Astrocyte of the hippocampus (primary cell): Measurements from ENCODE around the gene XPC.
"Not testable (repeated sequence)": the region's sequence is repeated elsewhere in the genome, so short reads cannot be mapped to it uniquely, and the experiment has no call there.

Experiments
- DNase-seq: peaks from one replicate; pipeline ENCODE4 v3.0.0; 2011; ENCODE audit warnings: low read depth, low spot score

Gene XPC

DNA sequence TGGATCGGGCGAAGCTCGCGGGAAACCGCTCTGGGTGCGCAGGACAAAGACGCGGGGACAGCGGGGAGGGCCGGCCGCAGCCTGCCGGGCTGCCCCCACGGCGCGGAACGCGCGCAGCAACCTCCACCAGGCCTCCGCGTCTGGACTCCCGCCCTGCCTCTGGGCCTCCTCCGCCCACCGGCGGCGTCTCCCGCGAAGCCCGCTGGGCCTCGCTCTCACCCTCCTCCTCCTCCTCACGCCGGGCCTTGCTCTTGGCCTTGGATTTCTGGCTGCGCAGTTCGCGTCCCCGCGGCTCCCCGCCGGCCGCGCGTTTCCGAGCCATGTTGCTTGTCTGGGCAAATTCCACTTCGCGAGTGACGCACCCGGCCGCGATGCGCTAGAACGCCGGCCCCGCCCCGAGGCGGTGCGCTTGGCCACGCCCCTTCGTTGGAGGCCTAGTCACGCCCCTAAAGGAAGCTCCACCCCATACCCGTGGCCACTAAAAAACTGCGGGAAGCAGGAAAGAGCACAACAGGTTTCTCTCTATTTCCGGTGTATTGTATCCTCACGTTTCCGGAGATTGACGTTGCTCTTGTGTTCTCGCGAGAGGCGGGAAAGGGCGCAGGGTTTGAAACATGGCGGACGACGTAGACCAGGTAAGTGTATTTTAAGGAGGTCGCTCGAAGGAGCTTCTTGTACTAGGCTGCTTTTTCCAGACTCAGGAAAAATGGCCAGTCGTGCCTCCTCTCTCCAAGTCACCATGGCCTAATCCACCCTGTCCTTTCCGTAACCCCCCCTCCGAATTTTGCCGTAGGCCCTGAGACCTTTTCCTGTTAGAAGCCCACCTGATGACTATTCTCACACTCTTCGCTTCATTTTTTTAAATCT lies at the start of gene XPC, which contains the start of gene LSM3:
Gene XPC, minus strand, starts transcription at position 355 of the 867 bp plus-strand sequence. Its CDS starts 33 bp downstream, at position 322.
Gene LSM3, plus strand, starts transcription at position 571 of the 867 bp plus-strand sequence. Its CDS starts 44 bp downstream, at position 615.
- peak; percentile 99 for DNase-seq

DNA sequence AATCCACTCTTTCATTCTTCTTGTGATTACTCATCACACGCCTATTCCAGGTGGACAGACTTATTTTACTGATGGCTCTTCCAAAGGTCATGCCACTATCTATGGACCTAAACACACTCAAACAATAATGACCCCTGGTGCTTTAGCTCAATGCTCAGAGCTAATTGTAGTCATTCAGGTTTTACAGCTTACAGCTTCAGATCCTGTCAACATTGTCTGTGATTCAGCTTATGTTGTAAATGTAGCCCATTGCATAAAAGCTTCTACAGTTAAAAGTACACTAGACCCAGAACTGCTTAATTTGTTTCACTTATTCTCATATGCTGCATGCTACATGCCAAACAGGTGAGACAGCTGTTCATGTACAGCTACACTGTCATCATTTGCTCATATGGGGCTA lies 49.5 kb upstream of the XPC start:
- DNase-seq, result no peak

DNA sequence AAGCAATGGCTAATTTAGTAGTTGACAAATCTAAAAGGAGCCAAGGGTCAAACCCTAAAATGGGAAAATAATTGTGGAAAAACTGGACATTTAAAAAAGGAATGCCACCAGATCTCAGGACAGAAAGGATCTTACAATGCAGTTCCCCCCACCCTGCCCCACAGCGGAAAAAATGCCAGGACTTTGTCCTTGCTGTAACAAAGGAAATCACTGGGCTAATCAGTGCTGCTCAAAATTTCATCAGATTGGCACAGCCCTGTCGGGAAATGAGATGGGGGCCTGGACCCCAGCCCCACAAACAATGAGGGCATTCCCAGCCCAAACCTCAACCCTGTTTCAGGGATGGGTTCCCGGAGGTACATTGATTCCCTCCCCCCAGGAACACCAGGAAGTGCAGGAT lies 48.0 kb upstream of the XPC start:
- DNase-seq, result not testable (repeated sequence)

DNA sequence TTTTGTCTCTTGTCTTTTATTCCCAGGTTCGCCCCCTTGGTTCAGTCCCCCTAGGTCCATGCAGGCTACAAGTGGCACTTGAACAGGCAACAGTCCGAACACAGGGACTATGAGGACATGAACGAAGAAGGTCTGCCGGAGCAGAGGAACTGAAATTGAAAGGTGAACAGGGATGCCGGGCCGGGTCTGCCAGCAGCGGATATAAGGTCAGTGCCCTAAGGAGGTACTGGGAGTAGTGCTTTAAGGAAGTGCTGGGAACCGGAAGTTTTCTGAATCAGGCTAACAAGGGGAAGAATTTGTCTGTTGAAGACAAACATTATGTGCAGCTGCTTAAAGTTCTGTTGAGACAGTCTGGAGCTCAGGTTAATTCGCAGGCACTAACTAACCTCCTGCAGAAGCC lies 47.0 kb upstream of the XPC start:
- DNase-seq, result no peak

DNA sequence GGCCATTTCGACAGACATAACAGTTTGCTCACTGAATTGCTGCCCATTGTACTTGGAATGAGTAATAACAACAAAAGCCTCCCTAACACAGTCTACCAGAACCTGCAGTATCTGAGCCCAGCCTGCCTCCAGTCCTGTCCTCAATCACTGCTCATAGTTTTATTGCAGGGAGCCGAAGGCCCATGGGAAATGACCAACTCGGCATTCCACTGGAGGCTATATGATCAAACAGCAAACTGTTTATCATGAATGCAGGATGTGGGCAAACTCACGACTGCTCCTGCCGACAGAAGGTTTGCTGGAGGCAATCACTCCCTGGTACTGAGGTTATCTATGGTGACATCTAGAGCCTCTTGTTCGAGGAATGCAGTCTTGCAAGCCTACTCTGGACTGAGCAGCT lies 46.5 kb upstream of the XPC start:
- no peak for DNase-seq

DNA sequence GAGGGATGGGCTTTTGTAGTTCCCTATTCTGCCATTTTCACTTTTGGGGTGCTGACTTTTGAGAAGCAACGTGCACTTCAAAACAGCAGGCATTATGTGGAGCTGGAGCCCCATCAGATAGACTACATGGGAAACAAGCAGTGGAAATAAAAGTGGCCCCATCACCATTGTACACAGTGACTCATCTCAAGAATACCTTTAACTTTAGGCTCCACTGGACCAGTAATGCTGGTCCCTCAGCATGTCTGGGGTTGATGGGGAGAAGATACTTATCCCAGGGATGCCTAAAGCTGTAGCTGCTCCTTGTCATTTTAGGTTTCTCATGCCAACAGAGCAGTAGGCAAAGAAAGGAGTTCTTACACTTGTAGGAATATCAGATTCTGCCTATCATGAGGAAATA lies 45.2 kb upstream of the XPC start:
- no peak for DNase-seq

DNA sequence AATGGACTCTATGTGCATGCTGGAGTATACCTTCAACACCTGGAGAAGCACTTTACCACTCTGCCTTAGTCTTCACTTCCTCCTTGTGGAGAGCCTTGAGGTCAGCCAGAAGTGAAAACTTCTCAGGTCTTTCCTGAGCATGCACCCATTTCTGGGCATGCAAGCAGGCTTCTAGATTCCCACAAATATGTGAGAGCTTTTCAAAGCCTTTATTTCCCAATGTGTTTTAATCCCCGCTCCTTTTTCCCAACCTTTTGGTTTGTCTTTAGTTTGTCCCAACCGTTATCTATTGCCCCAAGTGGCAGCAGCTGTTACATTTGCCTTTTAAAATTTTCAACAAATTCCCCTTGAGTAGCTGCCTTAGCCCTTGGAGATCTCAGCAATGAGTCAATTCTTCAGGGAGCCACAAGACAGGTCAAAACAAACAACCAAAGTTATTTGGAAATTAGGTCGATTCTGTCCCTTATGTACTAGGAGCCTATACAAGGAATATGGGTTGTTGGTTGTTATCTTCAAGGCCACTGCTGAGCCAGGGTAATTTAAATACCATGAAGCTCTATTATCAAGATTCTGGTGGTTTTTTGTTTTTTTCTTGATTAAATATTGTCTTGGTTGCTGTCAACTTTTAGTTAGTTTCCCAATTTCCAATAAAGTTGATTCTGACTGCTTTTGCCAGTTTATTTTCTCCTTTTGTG lies 44.6 kb upstream of the XPC start:
- DNase-seq, result no peak

DNA sequence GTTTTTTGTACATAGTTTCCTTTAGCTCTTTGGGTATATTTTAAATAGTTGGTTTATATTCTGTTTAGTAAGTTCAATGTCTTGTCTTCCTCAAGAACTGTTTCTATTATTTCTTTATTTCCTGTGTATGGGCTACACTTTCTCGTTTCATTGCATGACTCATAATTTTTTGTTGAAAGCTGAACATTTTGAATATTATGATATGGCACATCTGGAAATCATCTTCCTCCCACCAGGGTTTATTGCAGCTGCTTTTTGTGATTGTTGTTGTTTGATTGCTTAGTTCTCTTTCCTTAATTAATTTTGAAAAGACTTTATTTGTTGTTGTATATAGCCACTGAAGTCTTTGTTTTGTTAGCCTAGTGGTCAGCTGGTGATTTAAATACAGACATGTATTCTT lies 44.1 kb upstream of the XPC start:
- DNase-seq, result no peak

DNA sequence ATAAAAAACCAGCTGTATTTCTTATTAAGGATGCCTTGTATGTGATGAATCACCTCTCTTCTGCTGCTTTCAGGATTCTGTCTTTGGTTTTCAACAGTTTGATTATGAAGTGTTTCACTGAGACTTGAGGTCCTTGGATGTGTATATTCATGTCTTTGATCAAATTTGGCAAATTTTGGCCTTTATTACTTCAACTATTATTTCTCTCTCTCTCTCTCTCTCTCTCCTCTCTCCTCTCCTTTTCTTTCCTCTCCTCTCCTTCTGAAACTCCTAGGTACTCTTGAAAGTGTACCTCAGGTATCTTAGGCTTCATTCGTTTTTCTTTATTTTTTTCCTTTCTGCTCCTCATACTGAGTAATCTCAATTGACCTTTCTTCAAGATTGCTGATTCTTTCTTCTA lies 43.5 kb upstream of the XPC start:
- DNase-seq, result no peak

DNA sequence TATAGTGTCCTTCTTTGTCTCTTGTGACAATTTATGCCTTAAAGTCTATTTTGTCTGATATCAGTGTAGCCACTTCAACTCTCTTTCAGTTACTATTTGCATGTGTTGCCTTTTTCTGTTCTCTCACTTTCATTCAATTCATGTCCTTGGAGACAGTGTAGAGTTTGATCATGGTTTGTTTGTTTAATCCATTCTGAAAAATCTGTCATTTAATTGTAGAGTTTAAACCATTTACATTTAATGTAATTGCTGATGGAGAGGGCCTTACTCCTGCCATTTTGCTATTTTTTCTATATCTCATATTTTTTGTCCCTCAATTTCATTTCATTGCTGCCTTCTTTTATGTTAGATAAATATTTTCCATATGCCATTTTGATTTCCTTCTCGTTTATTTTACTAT lies 42.5 kb upstream of the XPC start:
- no peak for DNase-seq

DNA sequence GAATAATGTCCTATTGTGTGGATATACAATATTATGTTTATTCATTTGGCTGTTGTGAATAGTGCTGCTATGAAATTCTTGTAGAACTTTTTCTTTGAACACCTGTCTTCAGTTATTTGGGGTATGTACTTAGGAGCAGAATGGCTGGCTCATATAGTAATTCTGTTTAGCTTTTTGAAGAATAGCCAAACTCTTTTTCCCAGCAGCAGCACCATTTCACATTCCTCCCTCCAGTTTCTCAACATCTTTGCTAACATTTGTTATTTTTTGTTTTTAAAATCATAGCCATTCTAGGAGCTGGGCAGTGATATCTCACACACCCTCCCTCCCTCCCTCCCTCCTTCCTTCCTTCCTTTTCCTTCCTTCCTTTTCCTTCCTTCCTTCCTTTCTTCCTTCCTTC lies 40.0 kb upstream of the XPC start:
- no peak for DNase-seq

DNA sequence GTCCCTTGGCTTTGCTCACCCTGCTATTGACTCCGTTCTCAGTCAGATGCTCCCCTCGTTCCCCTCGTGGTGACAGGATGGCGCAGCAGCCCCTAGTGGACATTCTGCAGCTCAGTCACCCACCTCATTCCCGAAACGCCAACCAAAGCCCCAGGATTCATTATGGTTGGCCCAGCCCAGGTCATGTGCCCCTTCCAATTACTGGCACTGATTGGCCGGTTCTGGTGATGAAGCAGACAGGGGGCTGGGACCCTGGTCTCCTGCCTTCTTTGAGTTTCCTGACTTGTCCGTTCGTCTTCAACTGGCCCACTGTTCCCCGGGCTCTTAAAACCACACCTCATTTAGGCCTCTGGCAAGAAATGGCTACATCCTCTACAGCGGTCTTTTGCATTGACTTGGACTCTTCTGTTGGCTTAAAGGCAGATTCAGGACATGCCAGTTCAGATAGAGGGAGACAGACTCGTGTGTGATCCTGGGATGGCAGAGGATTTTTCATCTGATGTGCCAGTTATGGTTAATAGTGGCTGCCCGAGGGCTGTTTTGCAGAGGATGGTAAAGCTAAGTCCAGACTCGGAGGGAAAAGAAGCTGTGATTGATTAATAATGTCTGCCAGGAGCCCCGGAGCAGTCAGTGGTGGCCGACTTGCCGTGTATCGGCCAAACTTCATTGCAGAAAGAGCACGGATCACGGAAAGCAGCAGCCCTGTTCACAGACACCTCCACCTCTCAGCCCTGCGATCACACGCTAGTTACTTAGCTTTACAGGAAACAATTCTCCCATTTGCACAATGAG lies 38.1 kb upstream of the XPC start:
- peak; percentile 82 for DNase-seq

DNA sequence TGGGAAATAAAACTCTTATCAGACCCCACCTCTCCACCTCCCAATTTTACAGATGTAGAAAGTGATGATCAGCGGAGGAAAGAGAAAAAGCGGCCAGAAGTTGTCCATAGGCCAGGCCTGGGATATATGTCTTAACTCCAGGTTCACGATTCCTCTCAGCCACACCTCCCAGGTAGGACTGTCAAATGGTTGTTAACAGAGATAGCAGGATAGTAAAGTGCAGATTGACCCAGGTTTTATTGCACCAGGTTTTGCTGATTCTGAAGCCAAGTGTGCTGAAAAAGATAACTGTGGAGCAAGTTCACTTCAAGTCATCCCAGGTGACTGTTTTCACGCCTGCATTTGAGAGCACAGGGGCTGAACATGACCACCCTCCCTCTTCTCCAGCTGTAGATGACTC lies 36.4 kb upstream of the XPC start:
- no peak for DNase-seq

DNA sequence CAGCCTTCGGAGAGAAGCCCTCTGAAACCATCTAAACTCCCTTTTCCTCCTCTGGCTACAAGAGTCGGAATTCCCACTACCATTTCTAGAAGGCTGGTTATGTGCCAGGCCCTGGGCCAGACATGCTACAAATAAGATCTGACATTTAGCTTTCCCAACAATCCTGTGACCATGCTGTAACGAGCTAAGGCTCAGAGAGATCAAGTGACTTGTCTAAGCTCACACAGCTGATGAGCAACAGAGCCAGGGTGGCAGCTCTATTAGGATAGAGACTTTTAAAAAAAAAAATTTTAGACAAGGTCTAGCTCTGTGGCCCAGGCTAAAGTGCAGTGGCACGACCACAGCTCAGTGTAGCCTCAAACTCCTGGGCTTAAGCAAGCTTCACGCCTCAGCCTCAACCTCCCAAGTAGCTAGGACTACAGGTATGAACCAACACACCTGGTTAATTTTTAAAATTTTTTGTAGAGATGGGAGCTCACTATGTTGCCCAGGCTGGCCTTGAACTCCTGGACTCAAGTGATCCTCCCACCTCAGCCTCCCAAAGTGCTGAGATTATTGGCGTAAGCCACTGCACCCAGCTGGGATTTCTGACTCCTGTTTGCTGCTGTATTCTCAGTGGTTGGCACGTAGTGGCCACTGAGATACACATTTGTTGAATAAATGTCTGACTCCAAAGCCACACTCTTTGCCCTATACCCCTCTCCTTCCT lies 34.8 kb upstream of the XPC start:
- no peak for DNase-seq

DNA sequence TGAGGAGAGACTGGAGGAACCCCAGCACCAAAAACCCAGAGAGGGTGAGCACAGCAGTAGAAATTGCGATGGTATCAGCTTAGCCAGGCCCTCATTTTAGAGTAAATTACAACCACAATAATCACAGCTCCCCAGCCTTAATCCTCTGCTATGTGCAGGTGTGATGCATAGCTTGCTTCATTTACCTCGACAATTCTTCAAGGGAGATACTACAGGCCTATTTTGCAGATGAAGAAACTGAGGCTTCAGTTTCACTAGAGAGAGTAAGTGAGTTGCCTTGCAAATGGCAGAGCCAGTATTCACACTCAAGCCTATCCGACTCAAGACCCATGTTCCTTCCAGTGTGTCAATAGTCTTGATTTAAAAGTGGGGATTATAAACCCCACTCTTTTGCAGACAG lies 33.6 kb upstream of the XPC start:
- no peak for DNase-seq

DNA sequence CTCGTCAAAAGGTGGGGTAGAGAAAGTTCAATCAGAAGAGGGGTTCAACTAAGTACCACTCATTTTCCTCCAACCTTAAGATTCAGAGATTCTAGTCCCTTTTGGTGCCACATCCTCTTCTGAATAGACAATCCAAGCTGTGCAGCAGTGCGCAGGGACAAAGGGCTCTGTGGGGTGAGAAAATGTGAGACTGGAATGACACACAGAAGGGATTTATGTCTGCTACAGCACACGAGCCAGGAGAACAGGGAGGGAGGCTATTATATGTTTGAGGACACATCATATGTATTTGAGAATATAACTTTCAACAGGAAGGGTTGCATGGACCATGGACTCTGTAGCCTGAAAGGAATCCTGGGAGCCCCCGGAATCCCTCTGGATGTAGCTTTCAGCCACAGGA lies 33.2 kb upstream of the XPC start:
- DNase-seq, result peak; percentile 21

DNA sequence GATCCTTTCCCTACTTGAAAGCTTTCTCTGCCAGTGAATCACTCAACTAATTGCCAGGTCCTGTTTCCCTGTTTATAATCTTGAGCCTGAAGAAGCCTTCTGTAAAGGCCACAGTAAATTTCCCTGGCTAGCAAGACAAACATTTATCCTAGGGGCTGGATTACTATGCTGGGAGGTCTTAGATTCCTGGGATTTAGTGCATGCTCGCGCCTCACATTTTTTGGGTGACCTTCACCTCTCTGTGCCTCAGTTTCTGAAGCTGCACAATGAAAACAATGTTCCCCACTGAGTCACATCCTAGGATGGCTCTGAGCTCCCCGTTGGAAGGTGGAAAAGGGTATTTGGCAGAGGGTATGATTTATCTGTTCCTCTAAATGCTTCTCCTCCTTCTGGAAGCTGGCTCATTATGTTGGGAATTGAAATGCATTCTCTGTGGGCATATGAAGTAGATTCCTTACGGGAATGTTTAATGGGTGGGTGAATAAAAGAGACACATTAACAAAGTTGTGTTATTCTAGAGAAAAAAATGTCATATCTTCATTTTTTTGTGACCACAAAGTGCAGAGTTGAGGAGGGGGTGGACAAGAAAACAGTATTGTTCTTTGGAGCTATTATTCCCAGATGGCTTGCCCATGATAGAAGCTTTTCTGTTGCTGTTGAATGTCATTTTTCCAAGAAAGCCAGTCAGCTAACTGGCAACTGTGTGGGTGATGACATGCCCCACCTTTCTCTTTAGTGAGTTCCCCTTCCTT lies 32.6 kb upstream of the XPC start:
- DNase-seq, result peak; percentile 77

DNA sequence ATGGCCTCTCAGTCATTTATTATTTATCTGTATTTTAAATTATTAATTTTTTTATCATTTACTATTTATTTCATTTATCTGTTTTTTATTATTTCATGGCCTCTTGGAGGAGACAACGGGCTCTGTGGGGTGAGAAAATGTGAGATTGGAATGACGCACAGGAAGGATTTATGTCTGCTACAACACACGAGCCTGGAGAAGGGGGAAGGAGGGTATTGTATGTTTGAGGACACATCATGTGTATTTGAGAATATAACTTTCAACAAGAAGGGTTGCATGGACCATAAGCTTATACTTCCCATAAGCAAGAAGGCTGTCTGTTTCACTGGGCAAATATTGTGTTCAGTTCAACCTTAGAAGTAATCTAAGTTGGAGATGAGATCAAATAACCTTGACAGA lies 31.9 kb upstream of the XPC start:
- DNase-seq, result no peak

DNA sequence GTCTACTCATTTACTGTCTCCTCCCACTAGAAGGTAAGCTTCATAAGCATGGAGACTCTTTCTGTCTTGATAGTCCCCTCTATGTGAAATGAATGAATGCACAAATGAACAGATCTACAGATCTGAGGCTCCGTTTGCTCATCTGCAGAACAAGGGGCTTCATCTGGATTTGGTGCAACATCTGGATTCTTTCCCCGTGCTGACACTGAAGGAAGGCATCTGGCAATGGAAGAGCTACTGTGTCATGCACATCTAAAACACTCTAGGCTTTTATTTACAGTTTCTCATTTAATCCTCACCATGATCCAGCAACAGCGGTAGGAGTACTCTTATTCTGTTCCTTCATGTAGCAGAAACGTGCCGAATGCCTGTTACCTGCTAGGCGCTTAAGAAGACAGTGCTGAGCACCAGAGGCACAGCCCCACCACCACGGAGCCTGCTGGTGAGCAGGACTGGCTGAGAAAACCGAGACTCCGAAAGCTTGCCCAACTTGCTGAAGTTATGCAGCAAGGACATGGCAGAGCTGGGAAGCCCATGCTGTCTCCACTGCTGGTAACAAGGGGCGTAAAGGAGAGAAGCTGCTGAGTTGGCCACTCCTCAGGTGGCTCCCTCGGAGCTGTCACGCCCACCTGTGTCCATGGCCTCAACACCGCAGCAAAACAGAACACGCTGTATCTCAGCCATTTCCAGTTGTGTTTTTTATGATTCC lies 31.3 kb upstream of the XPC start:
- no peak for DNase-seq

DNA sequence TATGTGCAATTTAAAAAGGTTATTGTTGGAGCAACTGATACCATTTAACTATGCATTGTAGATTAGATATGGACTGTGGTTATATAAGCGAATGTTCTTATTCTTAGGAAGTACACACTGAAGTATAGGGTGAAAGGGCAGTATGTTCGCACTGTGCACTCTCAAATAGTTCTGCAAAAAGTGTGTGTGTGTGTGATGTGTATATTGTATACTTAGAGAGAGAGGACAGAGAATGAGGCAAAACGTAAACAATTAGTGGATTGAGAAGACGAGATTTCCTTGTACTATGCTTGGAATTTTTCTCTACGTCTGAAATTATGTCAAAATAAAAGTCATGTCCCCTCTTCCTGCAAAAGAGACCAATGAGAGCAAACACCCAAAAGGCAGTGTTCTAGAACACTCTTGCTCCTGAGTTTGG lies 30.6 kb upstream of the XPC start:
- DNase-seq, result no peak
